WERI-Rb-1 (cell line): ENCODE data around the gene PLPPR5.

Experiments used
- DNase-seq: peaks from one replicate; pipeline ENCODE4 v3.0.0-alpha.2; 2020
- H3K27ac ChIP-seq: fragments of 250-450 bp; sonication (Bioruptor Pico); 2 replicates; pipeline ENCODE4 v1.5.1; 2020; ENCODE audit warnings: mild to moderate bottlenecking, moderate library complexity
- H3K27me3 ChIP-seq: fragments of 250-450 bp; sonication (Bioruptor Pico); 2 replicates; pipeline ENCODE4 v1.5.1; 2021; ENCODE audit warnings: mild to moderate bottlenecking, low read depth, moderate library complexity; ENCODE audit not compliant: insufficient read depth, severe bottlenecking
- H3K36me3 ChIP-seq: fragments of 250-450 bp; sonication (Bioruptor Pico); 2 replicates; pipeline ENCODE4 v1.5.1; 2020; ENCODE audit warnings: mild to moderate bottlenecking, moderate library complexity
- H3K4me3 ChIP-seq: 2 replicates; pipeline ENCODE4 v1.5.1; 2011; ENCODE audit warnings: low read depth, mild to moderate bottlenecking, control low read depth, low read length
- H3K9me3 ChIP-seq: fragments of 250-450 bp; sonication (Bioruptor Pico); 2 replicates; pipeline ENCODE4 v1.5.1; 2021; ENCODE audit warnings: mild to moderate bottlenecking, moderate library complexity; ENCODE audit not compliant: severe bottlenecking
- CTCF ChIP-seq: IDR thresholded peaks from 2 replicates; pipeline ENCODE4 v1.5.1; 2011; ENCODE audit warnings: low read depth, mild to moderate bottlenecking, control low read depth, inconsistent platforms, low read length

Gene PLPPR5

GRCh38 chr1:98906809-98907208 lies 97.9 kb downstream of the PLPPR5 start:
- H3K9me3 ChIP-seq, result no peaks in the 10 kb centered on the region
- no peak overlapping the region for H3K4me3 ChIP-seq
- DNase-seq, result no peak
- TF ChIP-seq CTCF, result no peak
- H3K27ac ChIP-seq, result no peak overlapping the region
- no peaks in the 10 kb centered on the region for H3K27me3 ChIP-seq
- H3K36me3 ChIP-seq, result no peaks in the 10 kb centered on the region

- Histone ChIP-seq H3K27me3 (no peaks in the 10 kb centered on the region), H3K27ac (no peak overlapping the region), H3K36me3 (no peaks in the 10 kb centered on the region), H3K9me3 (no peaks in the 10 kb centered on the region), H3K4me3 (no peak overlapping the region)
- DNase-seq, result no peak
- no peak for TF ChIP-seq CTCF
These were observed 98.3 kb downstream of the PLPPR5 start for GRCh38 chr1:98906361-98906760.

- Histone ChIP-seq H3K4me3 (no peak overlapping the region), H3K9me3 (no peaks in the 10 kb centered on the region), H3K27ac (no peak overlapping the region), H3K36me3 (no peaks in the 10 kb centered on the region), H3K27me3 (no peaks in the 10 kb centered on the region)
- no peak for TF ChIP-seq CTCF
- DNase-seq, result no peak
These were observed 100.0 kb downstream of the PLPPR5 start for GRCh38 chr1:98904684-98905083.

- H3K4me3 ChIP-seq, result no peak overlapping the region
- H3K36me3 ChIP-seq, result no peaks in the 10 kb centered on the region
- H3K9me3 ChIP-seq, result no peaks in the 10 kb centered on the region
- DNase-seq, result no peak
- H3K27me3 ChIP-seq, result no peaks in the 10 kb centered on the region
- no peak for TF ChIP-seq CTCF
- H3K27ac ChIP-seq, result no peak overlapping the region
These were observed 100.9 kb downstream of the PLPPR5 start for GRCh38 chr1:98903726-98904125.

GRCh38 chr1:98903261-98903660 lies 101.4 kb downstream of the PLPPR5 start:
- no peak for DNase-seq
- Histone ChIP-seq H3K36me3 (no peaks in the 10 kb centered on the region), H3K4me3 (no peak overlapping the region), H3K27ac (no peak overlapping the region), H3K9me3 (no peaks in the 10 kb centered on the region), H3K27me3 (no peaks in the 10 kb centered on the region)
- no peak for TF ChIP-seq CTCF

GRCh38 chr1:98898940-98899339 lies 105.7 kb downstream of the PLPPR5 start:
- Histone ChIP-seq H3K4me3 (no peak overlapping the region), H3K36me3 (no peaks in the 10 kb centered on the region), H3K27ac (no peak overlapping the region), H3K27me3 (no peaks in the 10 kb centered on the region), H3K9me3 (no peaks in the 10 kb centered on the region)
- no peak for DNase-seq
- no peak for TF ChIP-seq CTCF
